Measurements from ENCODE around the gene RTEL1.

GRCh38 chr20:63691711-63692435, 33.8 kb downstream of the RTEL1 start:
- no peak for TF ChIP-seq CTCF (IDR thresholded peaks at IDR 0.05)
- TF ChIP-seq POLR2A (IDR thresholded peaks at IDR 0.05) = no peak

Measured in right lobe of liver (tissue), 4 donors.